Upper lobe of left lung (tissue), 4 donors: ENCODE measurements around the gene C16orf89.

ENCODE experiments used
- POLR2AphosphoS5 ChIP-seq, 2 donors: sonication (generic); formaldehyde crosslinking; IDR thresholded peaks; one replicate each; pipeline ENCODE4 v1.5.1; 2017; ENCODE audit warnings: antibody characterized with exemption in 2 of 2
- TF ChIP-seq, protein P1 (sequence below), 6 experiments: fragments of 450-650 bp in 4 of 6; fragments of 200-600 bp in 2 of 6; sonication (generic) in 2 of 6; IDR thresholded peaks; one replicate each; pipeline ENCODE4 v1.5.1; 2016 to 2019; ENCODE audit warnings: antibody characterized with exemption in 6 of 6

DNA sequence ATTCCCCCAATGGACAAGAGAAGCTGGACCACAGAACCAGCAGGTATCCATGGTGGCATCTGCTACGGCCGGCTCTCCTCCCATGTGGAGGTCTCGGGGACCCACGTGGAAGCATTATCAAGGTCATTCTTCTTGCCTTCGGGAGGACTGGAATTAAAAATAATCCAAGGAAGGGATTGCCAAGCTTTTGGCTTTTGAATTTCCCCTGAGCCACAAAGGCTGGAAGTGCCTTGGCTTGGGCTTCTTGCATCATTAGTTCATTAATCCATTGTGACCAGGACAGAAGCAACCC, 48.1 kb downstream of the C16orf89 start:
- TF ChIP-seq, protein P1, sequence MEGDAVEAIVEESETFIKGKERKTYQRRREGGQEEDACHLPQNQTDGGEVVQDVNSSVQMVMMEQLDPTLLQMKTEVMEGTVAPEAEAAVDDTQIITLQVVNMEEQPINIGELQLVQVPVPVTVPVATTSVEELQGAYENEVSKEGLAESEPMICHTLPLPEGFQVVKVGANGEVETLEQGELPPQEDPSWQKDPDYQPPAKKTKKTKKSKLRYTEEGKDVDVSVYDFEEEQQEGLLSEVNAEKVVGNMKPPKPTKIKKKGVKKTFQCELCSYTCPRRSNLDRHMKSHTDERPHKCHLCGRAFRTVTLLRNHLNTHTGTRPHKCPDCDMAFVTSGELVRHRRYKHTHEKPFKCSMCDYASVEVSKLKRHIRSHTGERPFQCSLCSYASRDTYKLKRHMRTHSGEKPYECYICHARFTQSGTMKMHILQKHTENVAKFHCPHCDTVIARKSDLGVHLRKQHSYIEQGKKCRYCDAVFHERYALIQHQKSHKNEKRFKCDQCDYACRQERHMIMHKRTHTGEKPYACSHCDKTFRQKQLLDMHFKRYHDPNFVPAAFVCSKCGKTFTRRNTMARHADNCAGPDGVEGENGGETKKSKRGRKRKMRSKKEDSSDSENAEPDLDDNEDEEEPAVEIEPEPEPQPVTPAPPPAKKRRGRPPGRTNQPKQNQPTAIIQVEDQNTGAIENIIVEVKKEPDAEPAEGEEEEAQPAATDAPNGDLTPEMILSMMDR (IDR thresholded peaks at IDR 0.05), result no peak
- TF ChIP-seq POLR2AphosphoS5 (IDR thresholded peaks at IDR 0.05), result no peak
